H1 (cell line): ENCODE results near the gene PIK3R5. TPM values are rescaled to one million over a fixed set of nuclear protein-coding genes. Genes with fewer than 3 reads are reported as not detected.

Experiments
- CHD1 ChIP-seq: IDR thresholded peaks from 2 replicates; pipeline ENCODE4 v1.6.1; 2012; ENCODE audit warnings: low read depth, low read length, improper control_type of control experiment
- CHD7 ChIP-seq: fragments of 300-600 bp; sonication (generic); IDR thresholded peaks from 2 replicates; pipeline ENCODE4 v1.7.1; 2012; ENCODE audit warnings: low read length, moderate library complexity, mild to moderate bottlenecking, inconsistent platforms; ENCODE audit not compliant: insufficient replicate concordance
- EZH2 ChIP-seq: fragments of 200-600 bp; sonication (generic); IDR thresholded peaks from 2 replicates; pipeline ENCODE4 v1.7.1; 2012; ENCODE audit warnings: low read depth, mild to moderate bottlenecking, moderate library complexity, low read length, inconsistent platforms; ENCODE audit not compliant: severe bottlenecking
- JUN ChIP-seq: IDR thresholded peaks from 2 replicates; pipeline ENCODE4 v1.6.1; 2011; ENCODE audit warnings: low read depth, mild to moderate bottlenecking, improper control_type of control experiment, low read length
- JUND ChIP-seq: IDR thresholded peaks from 2 replicates; pipeline ENCODE4 v1.6.1; 2011; ENCODE audit warnings: mild to moderate bottlenecking, improper control_type of control experiment, low read length
- RAD21 ChIP-seq, 2 experiments: IDR thresholded peaks in 1 of 2; conservative IDR thresholded peaks in 1 of 2; 2 replicates each; pipeline ENCODE4 v1.6.1; 2011; ENCODE audit warnings: low read depth in 2 of 2, low read length in 2 of 2, improper control_type of control experiment in 1 of 2, inconsistent platforms in 1 of 2, mild to moderate bottlenecking in 1 of 2, moderate library complexity in 1 of 2
- RXRA ChIP-seq: IDR thresholded peaks from 2 replicates; pipeline ENCODE4 v1.6.1; 2011; ENCODE audit warnings: low read depth, mild to moderate bottlenecking, low read length, moderate library complexity; ENCODE audit not compliant: insufficient read depth
- SAP30 ChIP-seq: fragments of 300-600 bp; sonication (generic); IDR thresholded peaks from 2 replicates; pipeline ENCODE4 v1.7.1; 2012; ENCODE audit warnings: low read length, moderate library complexity, mild to moderate bottlenecking, inconsistent platforms; ENCODE audit not compliant: insufficient read depth, insufficient replicate concordance
- polyA plus RNA-seq, 7 experiments: library from polyadenylated mRNA; depleted of rRNA in 3 of 7; stranded (reverse) in 5 of 7; unstranded in 2 of 7; fragments of >200 nt in 5 of 7; fragments of 200-250 nt in 2 of 7; gene quantifications; 1 replicate in 5 of 7; 2 replicates in 1 of 7; 4 replicates in 1 of 7; pipeline versions ENCODE4 v1.2.1 to v1.2.3, GENCODE V29; 2011 to 2013; ENCODE audit warnings: missing spikeins in 2 of 7, mixed read lengths in 2 of 7
- total RNA-seq: library from RNA; stranded (reverse); fragmentation: NEBNext Ultra II Directional; extraction: Animal tissue kit (Norgen Biotek cat#: 25700); gene quantifications from 2 replicates; pipeline ENCODE4 v1.2.1, GENCODE V29; 2021
- TF ChIP-seq, protein P1 (sequence below): IDR thresholded peaks from 2 replicates; pipeline ENCODE4 v1.6.1; 2012; ENCODE audit warnings: inconsistent platforms

PIK3R5 gene
- total and polyA plus RNA-seq, 2 of the 8 experiments (the other 6 are each of a cell fraction or from before 2014, with no cell fraction given) = 2.7 to 4.3 TPM

GRCh38 chr17:8949061-8949661, 16.3 kb downstream of the PIK3R5 start (continued):
- TF ChIP-seq CHD7 = no peak
- no peak for TF ChIP-seq SAP30
- TF ChIP-seq RXRA = no peak
- TF ChIP-seq JUND = no peak
- no peak for TF ChIP-seq RAD21 (IDR thresholded peaks at IDR 0.05 in 1 of 2, conservative IDR thresholded peaks at IDR 0.05 in 1 of 2; ENCODE audit: low read depth in 2 of 2, low read length in 2 of 2)
- no peak for TF ChIP-seq EZH2
- TF ChIP-seq, protein P1, sequence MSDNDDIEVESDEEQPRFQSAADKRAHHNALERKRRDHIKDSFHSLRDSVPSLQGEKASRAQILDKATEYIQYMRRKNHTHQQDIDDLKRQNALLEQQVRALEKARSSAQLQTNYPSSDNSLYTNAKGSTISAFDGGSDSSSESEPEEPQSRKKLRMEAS = no peak
- no peak for TF ChIP-seq CHD1
- no peak for TF ChIP-seq JUN
